K562 (cell line): ENCODE results near the gene SLC1A5. TPM values are rescaled to one million over a fixed set of nuclear protein-coding genes. Genes with fewer than 3 reads are reported as not detected.
A peak's percentile ranks its signal among the peaks of the same experiment; 100 is the strongest.

Experiments used
- ADNP ChIP-seq: fragments of 200-800 bp; sonication (Bioruptor generic); IDR thresholded peaks from 2 replicates; pipeline ENCODE4 v1.6.1; 2016; ENCODE audit warnings: missing genetic modification characterization, missing compliant biosample characterization
- ARHGAP35 ChIP-seq: fragments of 450-650 bp; IDR thresholded peaks from 2 replicates; pipeline ENCODE4 v1.6.1; 2018; ENCODE audit not compliant: partially characterized antibody
- CHD2 ChIP-seq: IDR thresholded peaks from 2 replicates; pipeline ENCODE4 v1.6.1; 2011; ENCODE audit warnings: low read depth, low read length
- FIP1L1 ChIP-seq: fragments of 200-400 bp; formaldehyde crosslinking; IDR thresholded peaks from 2 replicates; pipeline ENCODE4 v1.6.1; 2018; ENCODE audit warnings: mild to moderate bottlenecking, low read depth, low read length; ENCODE audit not compliant: poor library complexity, severe bottlenecking
- HOXB6 ChIP-seq: fragments of 250-450 bp; sonication (Bioruptor Pico); IDR thresholded peaks from 2 replicates; pipeline ENCODE4 v1.5.1; 2022; ENCODE audit warnings: mild to moderate bottlenecking, borderline replicate concordance
- KDM2B ChIP-seq: fragments of 250-450 bp; sonication (Bioruptor Pico); IDR thresholded peaks from 2 replicates; pipeline ENCODE4 v1.8.0; 2021; ENCODE audit warnings: mild to moderate bottlenecking, moderate library complexity
- MYBL2 ChIP-seq, 2 experiments: fragments of 450-650 bp in 1 of 2; sonication (generic) in 1 of 2; formaldehyde crosslinking in 1 of 2; IDR thresholded peaks; 2 replicates each; pipeline versions ENCODE4 v1.6.1 to v1.8.1; 2017 to 2022; ENCODE audit warnings: borderline replicate concordance in 1 of 2, inconsistent platforms in 1 of 2, low read depth in 1 of 2, mild to moderate bottlenecking in 1 of 2, missing genetic modification reagents in 1 of 2, moderate library complexity in 1 of 2
- NRF1 ChIP-seq, 2 experiments: fragments of 450-650 bp; IDR thresholded peaks in 1 of 2; conservative IDR thresholded peaks in 1 of 2; 2 replicates each; pipeline ENCODE4 v1.6.1; 2014; ENCODE audit warnings: mild to moderate bottlenecking in 2 of 2
- PCBP2 ChIP-seq: fragments of 200-400 bp; formaldehyde crosslinking; IDR thresholded peaks from 2 replicates; pipeline ENCODE4 v1.6.1; 2018; ENCODE audit warnings: low read length, low read depth, mild to moderate bottlenecking, moderate library complexity; ENCODE audit not compliant: poor library complexity, severe bottlenecking
- POLR3G ChIP-seq: IDR thresholded peaks from 2 replicates; pipeline ENCODE4 v1.6.1; 2011; ENCODE audit not compliant: insufficient read length, insufficient replicate concordance; ENCODE audit errors: extremely low read depth
- RNF2 ChIP-seq: sonication (generic); IDR thresholded peaks from 2 replicates; pipeline ENCODE4 v1.6.1; 2016
- SIN3A ChIP-seq, 2 experiments: fragments of 150-350 bp in 1 of 2; IDR thresholded peaks; 2 replicates each; pipeline ENCODE4 v1.6.1; 2011 to 2016; ENCODE audit warnings: borderline replicate concordance in 2 of 2, low read depth in 2 of 2, low read length in 2 of 2, mild to moderate bottlenecking in 2 of 2, moderate library complexity in 2 of 2; ENCODE audit not compliant: control insufficient read depth in 1 of 2
- TRIM24 ChIP-seq, 2 experiments: fragments of 450-650 bp; IDR thresholded peaks; 2 replicates each; pipeline ENCODE4 v1.6.1; 2016
- XRCC4 ChIP-seq: IDR thresholded peaks from one replicate; pipeline ENCODE4 v1.6.1; 2011; ENCODE audit not compliant: insufficient read depth, insufficient read length; ENCODE audit errors: extremely low read depth
- ZNF134 ChIP-seq: fragments of 250-450 bp; sonication (Bioruptor Pico); conservative IDR thresholded peaks from 2 replicates; pipeline ENCODE4 v1.4.0; 2020
- ZNF274 ChIP-seq: IDR thresholded peaks from 2 replicates; pipeline ENCODE4 v1.6.1; 2011; ENCODE audit warnings: low read depth, mild to moderate bottlenecking, low read length, moderate library complexity, borderline replicate concordance
- ZNF445 ChIP-seq: fragments of 250-450 bp; sonication (Bioruptor Pico); IDR thresholded peaks from 2 replicates; pipeline ENCODE4 v1.4.0; 2020; ENCODE audit warnings: low read depth, mild to moderate bottlenecking, moderate library complexity
- polyA plus RNA-seq, 8 experiments: library from polyadenylated mRNA; depleted of rRNA in 4 of 8; stranded (reverse) in 5 of 8; unstranded in 3 of 8; fragments of >200 nt; fragmentation: Nextera tagmentation in 2 of 8; fragmentation: Illumina TruSeq in 1 of 8; extraction: Ambion mirVana in 2 of 8; extraction: Trizol in 1 of 8; gene quantifications; 2 replicates each; pipeline versions ENCODE4 v1.2.1 to v1.2.3, GENCODE V29; 2011 to 2014; ENCODE audit warnings: inconsistent platforms in 1 of 8, missing spikeins in 1 of 8
- total RNA-seq, 7 experiments: library from RNA; depleted of rRNA in 6 of 7; stranded (reverse); fragments of >200 nt in 6 of 7; fragmentation: Illumina TruSeq in 2 of 7; extraction: Trizol in 2 of 7; gene quantifications; 2 replicates each; pipeline versions ENCODE4 v1.2.1 to v1.2.3, GENCODE V29; 2011 to 2021; ENCODE audit warnings: low replicate concordance in 1 of 7
- TF ChIP-seq, protein P1 (sequence below): sonication (generic); formaldehyde crosslinking; IDR thresholded peaks from 2 replicates; pipeline ENCODE4 v1.8.1; 2023; ENCODE audit warnings: mild to moderate bottlenecking, missing genetic modification reagents
- TF ChIP-seq, protein P2 (sequence below): fragments of 200-800 bp; sonication (Bioruptor generic); IDR thresholded peaks from 2 replicates; pipeline ENCODE4 v1.6.1; 2016; ENCODE audit warnings: missing genetic modification characterization, missing compliant biosample characterization

SLC1A5 gene
- total and polyA plus RNA-seq, 9 of the 15 experiments (the other 6 are each of a cell fraction or from before 2014, with no cell fraction given), result 31.2 to 417 (median 134) TPM

DNA sequence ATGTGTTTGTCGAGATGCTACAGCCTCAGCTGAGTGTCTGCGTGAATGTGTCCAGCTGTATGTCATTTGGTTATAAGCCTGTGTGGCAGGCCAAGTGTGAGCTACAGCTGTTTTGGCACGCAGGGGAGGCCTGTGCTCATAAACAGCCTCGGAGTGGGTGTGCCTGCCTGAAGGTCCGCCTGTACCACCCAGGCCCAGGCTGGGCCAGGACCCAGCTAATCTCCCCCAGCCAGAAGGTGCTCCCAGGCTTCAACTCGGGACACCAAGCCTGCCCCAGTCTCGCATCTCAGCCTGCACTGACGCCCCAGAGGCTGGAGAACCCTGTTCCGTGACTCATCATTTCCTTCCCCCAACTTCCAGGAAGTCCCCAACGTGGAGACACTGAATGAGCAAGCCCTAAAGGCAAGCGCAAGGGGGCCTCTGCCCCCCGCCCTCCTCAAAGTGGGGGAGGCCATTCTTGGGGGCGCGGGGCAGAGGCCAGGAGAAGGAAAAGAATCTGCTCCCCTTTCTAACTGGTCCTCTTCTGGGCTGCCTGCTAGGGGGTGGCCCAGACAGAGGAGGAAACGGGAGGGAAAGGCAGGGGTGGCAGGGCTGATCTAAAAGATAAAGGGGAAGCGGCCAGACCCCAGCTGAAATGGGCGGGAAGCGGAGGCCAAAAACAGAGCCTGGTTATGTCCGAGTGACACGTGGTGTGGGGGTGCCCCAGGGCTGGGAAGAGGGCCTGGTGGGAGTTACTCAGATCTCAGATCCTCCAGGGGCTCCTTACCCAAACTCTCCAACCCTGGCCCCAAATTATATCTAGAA is 2.0 kb downstream of the SLC1A5 start (continued):
- TF ChIP-seq MYBL2 (IDR thresholded peaks at IDR 0.05; ENCODE audit: low read depth), result no peak
- no peak for TF ChIP-seq MYBL2 (CRISPR knock-in tag; IDR thresholded peaks at IDR 0.05; ENCODE audit: borderline replicate concordance)
- no peak for TF ChIP-seq ZNF445 (CRISPR knock-in tag)
- TF ChIP-seq, protein P1, sequence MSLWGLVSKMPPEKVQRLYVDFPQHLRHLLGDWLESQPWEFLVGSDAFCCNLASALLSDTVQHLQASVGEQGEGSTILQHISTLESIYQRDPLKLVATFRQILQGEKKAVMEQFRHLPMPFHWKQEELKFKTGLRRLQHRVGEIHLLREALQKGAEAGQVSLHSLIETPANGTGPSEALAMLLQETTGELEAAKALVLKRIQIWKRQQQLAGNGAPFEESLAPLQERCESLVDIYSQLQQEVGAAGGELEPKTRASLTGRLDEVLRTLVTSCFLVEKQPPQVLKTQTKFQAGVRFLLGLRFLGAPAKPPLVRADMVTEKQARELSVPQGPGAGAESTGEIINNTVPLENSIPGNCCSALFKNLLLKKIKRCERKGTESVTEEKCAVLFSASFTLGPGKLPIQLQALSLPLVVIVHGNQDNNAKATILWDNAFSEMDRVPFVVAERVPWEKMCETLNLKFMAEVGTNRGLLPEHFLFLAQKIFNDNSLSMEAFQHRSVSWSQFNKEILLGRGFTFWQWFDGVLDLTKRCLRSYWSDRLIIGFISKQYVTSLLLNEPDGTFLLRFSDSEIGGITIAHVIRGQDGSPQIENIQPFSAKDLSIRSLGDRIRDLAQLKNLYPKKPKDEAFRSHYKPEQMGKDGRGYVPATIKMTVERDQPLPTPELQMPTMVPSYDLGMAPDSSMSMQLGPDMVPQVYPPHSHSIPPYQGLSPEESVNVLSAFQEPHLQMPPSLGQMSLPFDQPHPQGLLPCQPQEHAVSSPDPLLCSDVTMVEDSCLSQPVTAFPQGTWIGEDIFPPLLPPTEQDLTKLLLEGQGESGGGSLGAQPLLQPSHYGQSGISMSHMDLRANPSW (CRISPR knock-in tag), result peak; percentile 98
- no peak for TF ChIP-seq ZNF274
- no peak for TF ChIP-seq ARHGAP35
- no peak for TF ChIP-seq FIP1L1
- no peak for TF ChIP-seq ADNP (tag)
- no peak for TF ChIP-seq HOXB6
- no peak for TF ChIP-seq PCBP2
- TF ChIP-seq POLR3G, result no peak
- TF ChIP-seq ZNF134, result 0 out of 2 replicates have a peak, but pooled peaks have one; percentile 28
- TF ChIP-seq XRCC4, result no peak
- TF ChIP-seq CHD2, result no peak
- no peak for TF ChIP-seq KDM2B (CRISPR knock-in tag)
- TF ChIP-seq, protein P2, sequence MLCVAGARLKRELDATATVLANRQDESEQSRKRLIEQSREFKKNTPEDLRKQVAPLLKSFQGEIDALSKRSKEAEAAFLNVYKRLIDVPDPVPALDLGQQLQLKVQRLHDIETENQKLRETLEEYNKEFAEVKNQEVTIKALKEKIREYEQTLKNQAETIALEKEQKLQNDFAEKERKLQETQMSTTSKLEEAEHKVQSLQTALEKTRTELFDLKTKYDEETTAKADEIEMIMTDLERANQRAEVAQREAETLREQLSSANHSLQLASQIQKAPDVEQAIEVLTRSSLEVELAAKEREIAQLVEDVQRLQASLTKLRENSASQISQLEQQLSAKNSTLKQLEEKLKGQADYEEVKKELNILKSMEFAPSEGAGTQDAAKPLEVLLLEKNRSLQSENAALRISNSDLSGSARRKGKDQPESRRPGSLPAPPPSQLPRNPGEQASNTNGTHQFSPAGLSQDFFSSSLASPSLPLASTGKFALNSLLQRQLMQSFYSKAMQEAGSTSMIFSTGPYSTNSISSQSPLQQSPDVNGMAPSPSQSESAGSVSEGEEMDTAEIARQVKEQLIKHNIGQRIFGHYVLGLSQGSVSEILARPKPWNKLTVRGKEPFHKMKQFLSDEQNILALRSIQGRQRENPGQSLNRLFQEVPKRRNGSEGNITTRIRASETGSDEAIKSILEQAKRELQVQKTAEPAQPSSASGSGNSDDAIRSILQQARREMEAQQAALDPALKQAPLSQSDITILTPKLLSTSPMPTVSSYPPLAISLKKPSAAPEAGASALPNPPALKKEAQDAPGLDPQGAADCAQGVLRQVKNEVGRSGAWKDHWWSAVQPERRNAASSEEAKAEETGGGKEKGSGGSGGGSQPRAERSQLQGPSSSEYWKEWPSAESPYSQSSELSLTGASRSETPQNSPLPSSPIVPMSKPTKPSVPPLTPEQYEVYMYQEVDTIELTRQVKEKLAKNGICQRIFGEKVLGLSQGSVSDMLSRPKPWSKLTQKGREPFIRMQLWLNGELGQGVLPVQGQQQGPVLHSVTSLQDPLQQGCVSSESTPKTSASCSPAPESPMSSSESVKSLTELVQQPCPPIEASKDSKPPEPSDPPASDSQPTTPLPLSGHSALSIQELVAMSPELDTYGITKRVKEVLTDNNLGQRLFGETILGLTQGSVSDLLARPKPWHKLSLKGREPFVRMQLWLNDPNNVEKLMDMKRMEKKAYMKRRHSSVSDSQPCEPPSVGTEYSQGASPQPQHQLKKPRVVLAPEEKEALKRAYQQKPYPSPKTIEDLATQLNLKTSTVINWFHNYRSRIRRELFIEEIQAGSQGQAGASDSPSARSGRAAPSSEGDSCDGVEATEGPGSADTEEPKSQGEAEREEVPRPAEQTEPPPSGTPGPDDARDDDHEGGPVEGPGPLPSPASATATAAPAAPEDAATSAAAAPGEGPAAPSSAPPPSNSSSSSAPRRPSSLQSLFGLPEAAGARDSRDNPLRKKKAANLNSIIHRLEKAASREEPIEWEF, result peak; percentile 61; the same call in 1 of the 2 replicates
- peak; percentile 98 to 99 for TF ChIP-seq SIN3A (IDR thresholded peaks at IDR 0.05; ENCODE audit: borderline replicate concordance in 2 of 2, control insufficient read depth in 1 of 2, low read depth in 2 of 2, low read length in 2 of 2)
- peak; percentile 44; the same call in 1 of the 2 replicates for TF ChIP-seq RNF2
- peak; percentile 69 to 76 for TF ChIP-seq NRF1 (conservative IDR thresholded peaks at IDR 0.05 in 1 of 2, IDR thresholded peaks at IDR 0.05 in 1 of 2)
- peak; percentile 57 to 60; a peak in 2 of 4 replicates for TF ChIP-seq TRIM24 (IDR thresholded peaks at IDR 0.05)
